HG02798 (cell line): ENCODE measurements around the gene VRK2.
"Not testable (repeated sequence)": the region's sequence is repeated elsewhere in the genome, so short reads cannot be mapped to it uniquely, and the experiment has no call there.

Experiments
- ATAC-seq: cut with Tn5 transposase; IDR thresholded peaks from one replicate; pipeline ENCODE4 v1.9.1; 2021; ENCODE audit warnings: mild to moderate bottlenecking; ENCODE audit not compliant: unreplicated experiment, poor library complexity

Gene VRK2

GRCh38 chr2:58156780-58157179 is 110.2 kb downstream of the VRK2 start:
- no peak for ATAC-seq

DNA sequence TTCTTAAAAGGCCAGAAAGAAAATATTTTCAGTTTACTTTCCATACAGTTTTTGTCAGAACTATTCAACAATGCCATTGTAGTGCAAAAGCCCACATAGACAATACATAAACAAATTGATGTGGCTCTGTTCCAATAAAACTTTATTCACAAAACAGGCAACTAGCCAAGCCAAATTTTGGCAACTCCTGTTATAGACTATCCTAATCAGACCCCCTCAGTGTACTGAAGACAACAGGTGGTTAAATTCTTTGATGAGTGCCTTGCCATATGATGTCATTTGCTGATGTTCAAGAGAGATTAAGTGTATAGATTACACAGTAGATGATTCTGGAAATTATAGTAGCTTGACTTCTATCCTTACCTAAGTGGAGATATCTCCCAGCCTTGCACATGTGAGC is 111.1 kb downstream of the VRK2 start:
- no peak for ATAC-seq

- ATAC-seq, result no peak
Measured at GRCh38 chr2:58158481-58158880, 111.9 kb downstream of the VRK2 start.

DNA sequence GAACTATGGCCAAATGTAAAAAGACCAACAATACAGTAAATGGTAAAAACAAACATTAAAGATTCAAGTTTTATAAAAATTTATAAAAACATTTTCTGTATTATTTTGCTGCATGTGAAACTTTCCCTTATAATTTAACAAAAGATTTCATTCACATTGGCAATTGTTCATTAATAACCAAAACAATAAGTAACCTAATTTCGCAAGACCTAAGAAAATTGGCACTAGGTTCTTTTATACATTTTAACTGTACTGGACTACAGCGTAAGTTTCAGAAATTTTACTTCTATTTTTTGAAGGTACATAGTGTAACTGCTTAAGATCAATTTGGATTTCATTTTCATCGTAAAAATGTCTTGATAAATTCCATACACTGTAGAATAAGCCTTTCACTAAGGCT is 117.3 kb downstream of the VRK2 start:
- no peak for ATAC-seq

- not testable (repeated sequence) for ATAC-seq
Measured at GRCh38 chr2:58168130-58168529, 121.5 kb downstream of the VRK2 start.

DNA sequence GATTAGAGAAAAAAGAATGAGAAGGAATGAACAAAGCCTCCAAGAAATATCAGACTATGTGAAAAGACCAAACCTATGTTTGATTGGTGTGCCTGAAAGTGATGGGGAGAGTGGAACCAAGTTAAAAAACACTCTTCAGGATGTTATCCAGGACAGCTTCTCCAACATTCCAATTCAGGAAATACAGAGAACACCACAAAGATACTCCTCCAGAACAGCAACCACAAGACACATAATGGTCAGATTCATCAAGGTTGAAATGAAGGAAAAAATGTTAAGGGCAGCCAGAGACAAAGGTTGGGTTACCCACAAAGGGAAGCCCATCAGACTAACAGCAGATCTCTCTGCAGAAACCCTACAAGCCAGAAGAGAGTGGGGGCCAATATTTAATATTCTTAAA is 123.2 kb downstream of the VRK2 start:
- not testable (repeated sequence) for ATAC-seq

DNA sequence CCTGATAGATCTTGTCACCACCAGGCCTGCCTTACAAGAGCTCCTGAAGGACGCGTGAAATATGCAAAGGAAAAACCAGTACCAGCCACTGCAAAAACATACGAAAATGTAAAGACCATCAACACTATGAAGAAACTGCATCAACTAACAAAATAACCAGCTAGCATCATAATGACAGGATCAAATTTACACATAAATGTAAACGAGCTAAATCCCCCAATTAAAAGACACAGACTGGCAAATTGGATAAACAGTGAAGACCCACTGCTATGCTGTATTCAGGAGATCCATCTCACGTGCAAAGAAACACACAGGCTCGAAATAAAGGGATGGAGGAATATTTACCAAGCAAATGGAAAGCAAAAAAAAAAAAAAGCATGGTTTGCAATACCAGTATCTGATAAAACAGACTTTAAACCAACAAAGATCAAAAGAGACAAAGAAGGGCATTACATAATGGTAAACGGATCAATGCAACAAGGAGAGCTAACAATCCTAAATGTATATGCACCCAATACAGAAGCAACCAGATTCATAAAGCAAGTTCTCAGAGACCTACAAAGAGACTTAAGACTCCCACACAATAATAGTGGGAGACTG is 123.8 kb downstream of the VRK2 start:
- ATAC-seq, result not testable (repeated sequence)

DNA sequence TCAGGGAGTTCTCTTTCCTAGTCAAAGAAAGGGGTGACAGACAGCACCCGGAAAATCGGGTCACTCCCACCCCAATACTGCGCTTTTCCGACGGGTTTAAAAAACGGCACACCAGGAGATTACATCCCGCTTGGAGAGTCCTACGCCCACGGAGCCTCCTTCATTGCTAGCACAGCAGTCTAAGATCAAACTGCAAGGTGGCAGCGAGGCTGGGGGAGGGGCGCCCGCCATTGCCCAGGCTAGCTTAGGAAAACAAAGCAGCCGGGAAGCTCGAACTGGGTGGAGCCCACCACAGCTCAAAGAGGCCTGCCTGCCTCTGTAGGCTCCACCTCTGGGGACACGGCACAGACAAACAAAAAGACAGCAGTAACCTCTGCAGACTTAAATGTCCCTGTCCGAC is 125.2 kb downstream of the VRK2 start:
- ATAC-seq, result not testable (repeated sequence)

DNA sequence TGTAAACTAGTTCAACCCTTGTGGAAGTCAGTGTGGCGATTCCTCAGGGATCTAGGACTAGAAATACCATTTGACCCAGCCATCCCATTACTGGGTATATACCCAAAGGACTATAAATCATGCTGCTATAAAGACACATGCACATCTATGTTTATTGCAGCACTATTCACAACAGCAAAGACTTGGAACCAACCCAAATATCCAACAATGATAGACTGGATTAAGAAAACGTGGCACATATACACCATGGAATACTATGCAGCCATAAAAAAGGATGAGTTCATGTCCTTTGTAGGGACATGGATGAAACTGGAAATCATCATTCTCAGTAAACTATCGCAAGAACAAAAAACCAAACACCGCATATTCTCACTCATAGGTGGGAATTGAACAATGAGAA is 130.6 kb downstream of the VRK2 start:
- ATAC-seq, result not testable (repeated sequence)

GRCh38 chr2:58180175-58180574 is 133.6 kb downstream of the VRK2 start:
- not testable (repeated sequence) for ATAC-seq

GRCh38 chr2:58180635-58181034 is 134.0 kb downstream of the VRK2 start:
- no peak for ATAC-seq

DNA sequence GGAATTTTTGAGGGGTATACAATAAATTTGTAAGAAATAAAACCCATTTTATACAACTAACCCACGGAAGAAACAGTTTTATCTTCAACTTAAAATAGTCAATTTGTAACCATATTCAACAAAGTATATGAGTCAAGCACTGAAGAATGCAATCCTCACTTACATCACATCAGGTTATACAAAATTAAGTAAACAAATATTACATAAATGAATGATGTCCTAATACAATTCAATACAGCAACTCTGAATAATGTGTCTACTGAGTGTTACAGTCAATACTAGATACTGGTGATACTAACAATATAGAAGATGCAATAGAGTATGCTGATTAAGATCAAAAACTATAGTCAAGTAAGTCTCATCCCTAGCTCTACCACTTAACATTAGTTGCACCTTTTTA is 135.9 kb downstream of the VRK2 start:
- ATAC-seq, result no peak

- no peak for ATAC-seq
Measured at GRCh38 chr2:58186501-58186900, 139.9 kb downstream of the VRK2 start.

DNA sequence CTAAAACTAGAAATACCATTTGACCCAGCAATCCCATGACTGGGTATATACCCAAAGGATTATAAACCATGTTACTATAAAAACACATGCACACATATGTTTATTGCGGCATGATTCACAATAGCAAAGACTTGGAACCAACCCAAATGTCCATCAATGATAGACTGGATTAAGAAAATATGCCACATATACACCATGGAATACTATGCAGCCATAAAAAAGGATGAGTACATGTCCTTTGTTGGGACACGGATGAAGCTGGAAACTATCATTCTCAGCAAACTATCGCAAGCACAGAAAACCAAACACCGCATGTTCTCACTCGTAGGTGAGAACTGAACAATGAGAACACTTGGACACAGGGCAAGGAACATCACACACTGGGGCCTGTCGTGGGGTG is 140.4 kb downstream of the VRK2 start:
- not testable (repeated sequence) for ATAC-seq

DNA sequence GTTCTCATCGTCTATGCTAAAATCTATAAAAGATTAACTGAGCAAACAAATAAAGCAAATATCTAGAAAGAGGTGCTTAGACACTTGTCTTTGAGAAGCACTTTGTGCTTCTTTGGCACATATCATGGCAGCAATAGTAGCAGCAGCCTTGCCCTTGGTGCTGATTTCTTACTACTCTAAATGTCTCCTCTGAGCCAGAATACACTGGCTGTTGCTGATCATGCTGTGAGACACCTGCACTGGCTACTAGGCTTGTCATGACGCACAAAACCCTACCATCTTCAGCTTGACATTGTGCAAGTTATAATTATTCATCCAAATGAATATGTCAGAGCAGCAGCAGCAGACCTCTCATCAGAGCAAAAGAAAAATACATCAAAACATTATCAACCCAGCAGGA is 147.9 kb downstream of the VRK2 start:
- ATAC-seq, result no peak

DNA sequence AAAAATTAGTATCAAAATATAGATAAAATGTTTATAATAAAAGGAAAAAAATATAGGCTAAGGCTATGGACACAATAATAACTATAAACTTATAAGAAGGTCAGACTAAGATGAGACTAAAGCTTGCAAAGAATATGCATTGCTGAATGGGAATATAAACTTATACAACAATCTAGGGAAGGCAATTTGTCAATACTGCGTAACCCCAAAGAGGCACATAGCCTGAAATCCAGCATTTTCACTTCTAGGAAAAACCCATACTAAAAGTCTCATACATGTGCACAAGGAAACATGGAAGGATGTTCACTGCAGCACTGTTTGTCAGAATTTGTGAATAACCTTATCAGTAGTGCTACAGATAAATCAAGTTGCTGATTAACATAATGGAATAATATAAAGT is 149.1 kb downstream of the VRK2 start:
- ATAC-seq, result no peak

- no peak for ATAC-seq
Measured at GRCh38 chr2:58197894-58198293, 151.3 kb downstream of the VRK2 start.

DNA sequence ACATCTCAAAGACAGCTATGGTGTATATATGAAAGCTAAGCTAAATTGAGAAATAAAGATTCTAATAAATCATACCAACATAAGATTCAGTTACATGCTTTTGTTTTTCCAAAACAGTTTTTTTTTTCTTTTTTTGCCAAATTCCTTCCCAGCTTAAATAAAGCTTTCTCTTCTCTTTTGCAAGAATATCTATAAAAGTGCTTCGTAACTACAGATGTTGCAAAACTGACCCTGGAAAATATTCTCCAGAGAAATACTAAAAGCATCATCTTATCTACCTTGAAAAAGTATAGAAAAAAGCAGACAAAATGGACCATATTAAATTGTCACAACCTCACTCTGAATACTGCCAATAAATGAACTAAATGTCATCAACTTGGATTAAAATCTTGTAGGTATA is 155.8 kb downstream of the VRK2 start:
- ATAC-seq, result no peak

DNA sequence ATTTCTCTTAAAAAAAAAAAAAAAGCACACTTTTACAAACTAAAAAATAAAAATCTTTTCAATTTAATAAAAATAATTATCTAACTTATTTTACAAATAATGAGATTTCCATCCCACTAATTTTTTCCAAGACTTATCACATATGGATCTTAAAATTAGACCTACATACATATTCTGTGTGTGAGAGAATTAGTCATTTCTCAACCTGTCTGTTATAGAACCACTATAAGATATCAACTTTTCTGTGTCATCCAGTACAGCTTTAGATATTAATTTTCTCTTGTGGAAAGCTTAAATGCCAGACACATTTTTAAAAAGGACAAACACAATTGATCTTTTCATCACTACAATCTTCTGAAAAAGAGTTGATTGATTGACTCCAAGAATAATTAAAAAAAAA is 156.4 kb downstream of the VRK2 start:
- no peak for ATAC-seq

GRCh38 chr2:58204195-58204959 is 157.8 kb downstream of the VRK2 start:
- ATAC-seq, result no peak

DNA sequence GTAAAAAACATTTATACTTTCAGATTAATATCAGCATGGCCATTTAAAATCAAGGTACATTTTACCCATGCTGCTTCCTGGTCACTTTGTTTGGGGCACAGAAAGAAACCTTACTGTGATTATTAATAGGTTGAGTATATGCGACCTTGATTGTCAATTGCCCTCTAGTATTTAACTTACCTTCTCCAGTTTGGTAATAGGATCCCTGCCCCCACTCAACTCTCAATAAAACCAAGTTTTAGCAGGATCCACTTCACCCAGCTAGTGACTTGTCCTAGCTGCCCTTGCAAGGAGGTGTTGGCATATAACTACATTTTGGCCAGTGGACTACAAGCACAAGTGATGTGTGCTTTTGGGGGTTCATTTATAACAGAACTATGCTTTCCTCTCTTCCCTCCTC is 160.2 kb downstream of the VRK2 start:
- no peak for ATAC-seq

- no peak for ATAC-seq
Measured at GRCh38 chr2:58207189-58207588, 160.6 kb downstream of the VRK2 start.
